Suprapubic skin (tissue), 4 donors: ENCODE results near the gene CEND1.
A peak's percentile ranks its signal among the peaks of the same experiment; 100 is the strongest.

Experiments used
- POLR2A ChIP-seq, 2 donors: fragments of 450-650 bp; IDR thresholded peaks; one replicate each; pipeline ENCODE4 v1.6.1; 2017; ENCODE audit warnings: antibody characterized with exemption in 2 of 2, mild to moderate bottlenecking in 2 of 2, moderate library complexity in 2 of 2
- POLR2AphosphoS5 ChIP-seq, 3 donors: sonication (generic); formaldehyde crosslinking; IDR thresholded peaks; one replicate each; pipeline ENCODE4 v1.6.1; 2017; ENCODE audit warnings: antibody characterized with exemption in 3 of 3
- TF ChIP-seq, protein P1 (sequence below), 2 donors: fragments of 200-600 bp in 1 of 2; fragments of 450-650 bp in 1 of 2; sonication (generic) in 1 of 2; IDR thresholded peaks; one replicate each; pipeline ENCODE4 v1.5.1; 2016 to 2019; ENCODE audit warnings: antibody characterized with exemption in 2 of 2, mild to moderate bottlenecking in 1 of 2, moderate library complexity in 1 of 2

DNA sequence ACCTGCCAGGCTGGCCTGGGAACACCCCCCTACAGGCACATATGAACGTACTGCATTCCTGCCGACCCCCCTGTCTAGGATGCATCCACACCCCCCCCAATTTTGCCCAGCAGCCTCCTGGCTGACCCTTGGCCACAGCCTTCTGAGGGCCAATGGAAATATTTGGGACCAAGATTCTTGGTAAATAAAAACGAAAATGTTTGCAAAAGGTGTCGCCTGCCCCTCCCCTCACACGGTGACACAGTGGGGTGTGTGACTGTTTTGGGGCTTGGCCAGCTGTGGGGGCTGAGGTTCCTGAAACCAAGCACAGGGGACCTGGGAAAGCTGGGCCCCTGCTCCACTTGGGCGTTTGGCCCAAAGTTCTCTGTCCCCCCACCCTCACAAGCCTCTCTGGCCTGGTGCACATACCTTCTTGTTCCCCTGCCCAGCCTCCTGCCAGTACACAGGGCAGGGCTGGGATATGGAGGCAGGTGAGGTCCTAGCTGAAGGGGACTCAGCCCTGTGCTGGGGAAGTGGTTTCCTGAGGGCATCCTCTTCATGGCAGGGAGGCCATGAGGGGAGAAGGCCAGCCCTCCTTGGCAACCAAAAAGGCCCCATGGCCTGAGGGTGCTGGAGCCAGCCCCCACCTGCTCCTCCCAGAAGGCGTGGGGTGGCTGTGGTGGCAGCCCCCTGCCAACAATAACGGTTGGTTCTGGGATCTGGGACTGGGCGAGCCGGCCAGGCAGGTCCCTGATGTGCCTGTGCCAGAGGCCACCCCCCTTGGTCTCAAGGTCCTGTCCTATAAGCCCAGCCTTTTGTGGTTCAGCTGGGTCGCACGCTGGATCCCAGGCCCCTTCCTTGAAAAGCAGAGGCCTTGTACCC, 35.7 kb upstream of the CEND1 start:
- TF ChIP-seq, protein P1, sequence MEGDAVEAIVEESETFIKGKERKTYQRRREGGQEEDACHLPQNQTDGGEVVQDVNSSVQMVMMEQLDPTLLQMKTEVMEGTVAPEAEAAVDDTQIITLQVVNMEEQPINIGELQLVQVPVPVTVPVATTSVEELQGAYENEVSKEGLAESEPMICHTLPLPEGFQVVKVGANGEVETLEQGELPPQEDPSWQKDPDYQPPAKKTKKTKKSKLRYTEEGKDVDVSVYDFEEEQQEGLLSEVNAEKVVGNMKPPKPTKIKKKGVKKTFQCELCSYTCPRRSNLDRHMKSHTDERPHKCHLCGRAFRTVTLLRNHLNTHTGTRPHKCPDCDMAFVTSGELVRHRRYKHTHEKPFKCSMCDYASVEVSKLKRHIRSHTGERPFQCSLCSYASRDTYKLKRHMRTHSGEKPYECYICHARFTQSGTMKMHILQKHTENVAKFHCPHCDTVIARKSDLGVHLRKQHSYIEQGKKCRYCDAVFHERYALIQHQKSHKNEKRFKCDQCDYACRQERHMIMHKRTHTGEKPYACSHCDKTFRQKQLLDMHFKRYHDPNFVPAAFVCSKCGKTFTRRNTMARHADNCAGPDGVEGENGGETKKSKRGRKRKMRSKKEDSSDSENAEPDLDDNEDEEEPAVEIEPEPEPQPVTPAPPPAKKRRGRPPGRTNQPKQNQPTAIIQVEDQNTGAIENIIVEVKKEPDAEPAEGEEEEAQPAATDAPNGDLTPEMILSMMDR (IDR thresholded peaks at IDR 0.05): no peak
- TF ChIP-seq POLR2A (IDR thresholded peaks at IDR 0.05): no peak
- TF ChIP-seq POLR2AphosphoS5 (IDR thresholded peaks at IDR 0.05): peak in 1 of 3 donors; percentile 53
